OCI-LY1 (cell line): ENCODE measurements around the gene SHE.

ENCODE experiments used
- EZH2 ChIP-seq: fragments of 200-600 bp; sonication (generic), shearing (Covaris generic); IDR thresholded peaks from 2 replicates; pipeline ENCODE4 v1.8.0; 2017; ENCODE audit warnings: borderline replicate concordance, mixed run types, mild to moderate bottlenecking, antibody characterized with exemption, low read length, moderate library complexity, mixed read lengths
- TF ChIP-seq, protein P1 (sequence below): fragments of 200-600 bp; sonication (generic), shearing (Covaris generic); IDR thresholded peaks from 2 replicates; pipeline ENCODE4 v1.5.1; 2017; ENCODE audit warnings: mild to moderate bottlenecking, antibody characterized with exemption, low read length, moderate library complexity, mixed read lengths

DNA sequence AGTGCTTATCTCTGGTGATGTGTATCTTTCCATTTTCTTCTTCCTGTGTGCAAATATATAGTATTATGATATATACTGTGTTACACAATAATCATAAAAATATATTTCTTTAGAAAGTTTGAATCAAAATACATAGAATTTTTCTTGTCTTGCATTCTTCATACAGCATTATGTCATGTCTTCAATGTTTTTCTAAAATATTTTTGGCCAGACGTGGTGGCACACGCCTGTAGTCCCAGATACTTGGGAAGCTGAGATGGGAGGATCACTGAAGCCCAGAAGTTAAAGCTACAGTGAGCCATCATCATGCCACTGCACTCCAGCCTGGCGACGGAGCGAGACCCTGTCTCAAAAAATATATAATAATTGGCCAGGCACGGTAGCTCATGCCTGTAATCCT lies 55.4 kb downstream of the SHE start:
- TF ChIP-seq, protein P1, sequence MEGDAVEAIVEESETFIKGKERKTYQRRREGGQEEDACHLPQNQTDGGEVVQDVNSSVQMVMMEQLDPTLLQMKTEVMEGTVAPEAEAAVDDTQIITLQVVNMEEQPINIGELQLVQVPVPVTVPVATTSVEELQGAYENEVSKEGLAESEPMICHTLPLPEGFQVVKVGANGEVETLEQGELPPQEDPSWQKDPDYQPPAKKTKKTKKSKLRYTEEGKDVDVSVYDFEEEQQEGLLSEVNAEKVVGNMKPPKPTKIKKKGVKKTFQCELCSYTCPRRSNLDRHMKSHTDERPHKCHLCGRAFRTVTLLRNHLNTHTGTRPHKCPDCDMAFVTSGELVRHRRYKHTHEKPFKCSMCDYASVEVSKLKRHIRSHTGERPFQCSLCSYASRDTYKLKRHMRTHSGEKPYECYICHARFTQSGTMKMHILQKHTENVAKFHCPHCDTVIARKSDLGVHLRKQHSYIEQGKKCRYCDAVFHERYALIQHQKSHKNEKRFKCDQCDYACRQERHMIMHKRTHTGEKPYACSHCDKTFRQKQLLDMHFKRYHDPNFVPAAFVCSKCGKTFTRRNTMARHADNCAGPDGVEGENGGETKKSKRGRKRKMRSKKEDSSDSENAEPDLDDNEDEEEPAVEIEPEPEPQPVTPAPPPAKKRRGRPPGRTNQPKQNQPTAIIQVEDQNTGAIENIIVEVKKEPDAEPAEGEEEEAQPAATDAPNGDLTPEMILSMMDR: no peak
- no peak for TF ChIP-seq EZH2
